IMR-90 (cell line): ENCODE results near the gene FLT1. TPM values are rescaled to one million over a fixed set of nuclear protein-coding genes. Genes with fewer than 3 reads are reported as not detected.

Source experiments
- ATAC-seq: fragments of 200-7000 bp; cut with Tn5 transposase; 2 replicates; pipeline ENCODE4 v1.9.1; 2020; ENCODE audit warnings: low read depth, mild to moderate bottlenecking, moderate library complexity
- BruUV-seq: library from RNA; stranded (reverse); fragments of 400-500 nt; replicated peaks from 2 replicates; lab custom pipeline; 2021; lab: Mats Ljungman, UMichigan
- CTCF ChIA-PET: fragments of 300-600 bp; formaldehyde crosslinking; extraction: SDS; loops from one replicate; lab custom pipeline; 2021; ENCODE audit warnings: antibody characterized with exemption; lab: Yijun Ruan, JAX
- POLR2A ChIA-PET: fragments of 300-600 bp; sonication (Branson Sonifier 250); formaldehyde crosslinking; loops from one replicate; lab custom pipeline; 2022; ENCODE audit warnings: antibody characterized with exemption; ENCODE audit not compliant: unreplicated experiment; lab: Charles Lee
- DNase-seq: peaks from one replicate; pipeline ENCODE4 v3.0.0; 2013
- H2AFZ ChIP-seq: replicated peaks from 2 replicates; pipeline ENCODE3; 2013; ENCODE audit warnings: low read length, mild to moderate bottlenecking; ENCODE audit not compliant: poor library complexity
- H2AK5ac ChIP-seq: 2 replicates; pipeline ENCODE4 v1.6.1; 2013; ENCODE audit warnings: low read depth, low read length, inconsistent platforms
- H2AK9ac ChIP-seq: replicated peaks from 2 replicates; pipeline ENCODE3; 2013; ENCODE audit warnings: mild to moderate bottlenecking, low read depth, low read length, moderate library complexity; ENCODE audit not compliant: poor library complexity
- H2BK120ac ChIP-seq: 2 replicates; pipeline ENCODE4 v1.6.1; 2013; ENCODE audit warnings: low read depth, low read length, inconsistent platforms
- H2BK15ac ChIP-seq: 3 replicates; pipeline ENCODE4 v1.6.1; 2013; ENCODE audit warnings: low read depth, low read length, inconsistent platforms
- H2BK20ac ChIP-seq: 2 replicates; pipeline ENCODE4 v1.6.1; 2013; ENCODE audit warnings: low read depth, mild to moderate bottlenecking, inconsistent platforms, low read length, moderate library complexity
- H2BK5ac ChIP-seq: 2 replicates; pipeline ENCODE4 v1.6.1; 2013; ENCODE audit warnings: mild to moderate bottlenecking, low read depth, low read length, inconsistent platforms; ENCODE audit not compliant: poor library complexity, severe bottlenecking
- H3K14ac ChIP-seq: replicated peaks from 2 replicates; pipeline ENCODE4 v1.6.1; 2013; ENCODE audit warnings: low read depth, low read length, inconsistent platforms
- H3K18ac ChIP-seq: 2 replicates; pipeline ENCODE4 v1.6.1; 2013; ENCODE audit warnings: low read depth, low read length, control low read depth
- H3K23ac ChIP-seq: 2 replicates; pipeline ENCODE4 v1.6.1; 2013; ENCODE audit warnings: low read depth, low read length, inconsistent platforms
- H3K27ac ChIP-seq: 2 replicates; pipeline ENCODE4 v1.5.1; 2013; ENCODE audit warnings: mild to moderate bottlenecking, control low read depth, low read length; ENCODE audit not compliant: insufficient read depth
- H3K27me3 ChIP-seq: 2 replicates; pipeline ENCODE4 v1.6.1; 2013; ENCODE audit warnings: low read length; ENCODE audit not compliant: control insufficient read depth, insufficient read depth
- H3K36me3 ChIP-seq: 2 replicates; pipeline ENCODE4 v1.6.1; 2013; ENCODE audit warnings: low read length, mixed read lengths; ENCODE audit not compliant: control insufficient read depth, insufficient read depth
- H3K4ac ChIP-seq: 2 replicates; pipeline ENCODE4 v1.6.1; 2013; ENCODE audit warnings: low read depth, low read length, inconsistent platforms
- H3K4me1 ChIP-seq: 2 replicates; pipeline ENCODE4 v1.6.1; 2013; ENCODE audit warnings: low read length, mixed read lengths; ENCODE audit not compliant: control insufficient read depth, insufficient read depth
- H3K4me2 ChIP-seq: 2 replicates; pipeline ENCODE4 v1.6.1; 2013; ENCODE audit warnings: low read depth, mild to moderate bottlenecking, control low read depth, low read length, moderate library complexity
- H3K4me3 ChIP-seq: 2 replicates; pipeline ENCODE4 v1.5.1; 2013; ENCODE audit warnings: low read depth, mild to moderate bottlenecking, control low read depth, low read length, moderate library complexity; ENCODE audit not compliant: insufficient read depth
- H3K56ac ChIP-seq: 2 replicates; pipeline ENCODE4 v1.6.1; 2013; ENCODE audit warnings: low read length, inconsistent platforms; ENCODE audit not compliant: insufficient read depth; ENCODE audit errors: extremely low read depth
- H3K79me1 ChIP-seq, 2 experiments: 2 replicates each; pipeline ENCODE4 v1.6.1; 2013; ENCODE audit warnings: low read length in 2 of 2, inconsistent platforms in 1 of 2, low read depth in 1 of 2
- H3K9ac ChIP-seq: 2 replicates; pipeline ENCODE4 v1.6.1; 2013; ENCODE audit warnings: low read depth, low read length, control low read depth
- H3K9me1 ChIP-seq: 2 replicates; pipeline ENCODE4 v1.6.1; 2013; ENCODE audit warnings: low read length, inconsistent platforms; ENCODE audit not compliant: insufficient read depth
- H3K9me3 ChIP-seq: 2 replicates; pipeline ENCODE4 v1.6.1; 2013; ENCODE audit warnings: low read length; ENCODE audit not compliant: control insufficient read depth, insufficient read depth
- H4K20me1 ChIP-seq: 2 replicates; pipeline ENCODE4 v1.6.1; 2013; ENCODE audit warnings: low read length, inconsistent platforms; ENCODE audit not compliant: insufficient read depth
- H4K5ac ChIP-seq: 2 replicates; pipeline ENCODE4 v1.6.1; 2013; ENCODE audit warnings: mild to moderate bottlenecking, low read depth, low read length, control low read depth
- H4K8ac ChIP-seq, 2 experiments: 2 replicates each; pipeline ENCODE4 v1.6.1; 2013; ENCODE audit warnings: low read depth in 2 of 2, low read length in 2 of 2, control low read depth in 1 of 2, inconsistent platforms in 1 of 2
- H4K91ac ChIP-seq: 2 replicates; pipeline ENCODE4 v1.6.1; 2013; ENCODE audit warnings: low read depth, low read length, inconsistent platforms; ENCODE audit not compliant: insufficient read depth
- BHLHE40 ChIP-seq: fragments of 150-350 bp; IDR thresholded peaks from 2 replicates; pipeline ENCODE4 v1.6.1; 2016; ENCODE audit warnings: mild to moderate bottlenecking, low read depth, low read length
- POLR2A ChIP-seq: IDR thresholded peaks from 2 replicates; pipeline ENCODE4 v1.6.1; 2012; ENCODE audit warnings: mild to moderate bottlenecking, low read depth, low read length
- WGBS, 2 experiments: methylation state at CpG; one replicate each; pipeline versions ENCODE4 v1.1.5 to v1.1.7; 2013; ENCODE audit warnings: missing lambda C conversion rate in 2 of 2; ENCODE audit not compliant: insufficient read length in 1 of 2; ENCODE audit errors: extremely low coverage in 2 of 2; 5-methylcytosine and 5-hydroxymethylcytosine counted together
- dilution Hi-C: fragments of 300-500 bp; cut with HindIII; formaldehyde crosslinking; loops from one replicate; pipeline ENCODE4 v1.14.3; 2018; ENCODE audit warnings: low sequenced_read_pairs; ENCODE audit not compliant: unreplicated experiment
- in situ Hi-C: fragments of 300-500 bp; cut with MboI; formaldehyde crosslinking; loops from 3 replicates; pipeline ENCODE4 v1.14.3; 2019; ENCODE audit warnings: low sequenced_read_pairs, inconsistent platforms, mixed read lengths
- intact Hi-C: fragments of 100-400 bp; cut with micrococcal nuclease; formaldehyde crosslinking; loops from 2 replicates; pipeline ENCODE4 v1.10.0; 2022
- polyA plus RNA-seq, 3 experiments: library from polyadenylated mRNA; depleted of rRNA; stranded (reverse); fragments of >200 nt; gene quantifications; 2 replicates each; pipeline ENCODE4 v1.2.3, GENCODE V29; 2012; ENCODE audit warnings: low replicate concordance in 1 of 3
- total RNA-seq: library from RNA; depleted of rRNA; stranded (reverse); fragments of >200 nt; gene quantifications from 2 replicates; pipeline ENCODE4 v1.2.3, GENCODE V29; 2012

Gene FLT1
- total and polyA plus RNA-seq, 2 of the 4 experiments (the other 2 are of a cell fraction): 4.5 to 10.4 TPM

- CTCF ChIA-PET: no interaction called here
- H3K4me1 ChIP-seq: peaks cover 2% of the 10 kb centered on the region; the same call in 1 of the 2 replicates
- intact Hi-C loops: loop anchor here (2.0 to 5.0 kb wide), 4 partner anchors 156 to 338 kb away; partner anchors contain the start of genes FLT1, PAN3 and POMP
- in situ Hi-C loops: loop anchor here (5.0 to 10.0 kb wide), 2 partner anchors 321 to 474 kb away; no protein-coding TSS in a partner anchor
- H3K27me3 ChIP-seq: peaks cover 5% of the 10 kb centered on the region; the same call in 1 of the 2 replicates
- peak; percentile 84 for DNase-seq
- H3K18ac ChIP-seq: no peak overlapping the region
- no peaks in the 10 kb centered on the region for H3K79me1 ChIP-seq
- no peak overlapping the region for H4K91ac ChIP-seq
- H2AFZ ChIP-seq: no peak overlapping the region
- TF ChIP-seq POLR2A (no peak), BHLHE40 (peak; percentile 88)
- no peak overlapping the region for H4K8ac ChIP-seq
- no peak overlapping the region for H2AK5ac ChIP-seq
- no peak overlapping the region for H2BK15ac ChIP-seq
- WGBS, 2 experiments: 75% methylated on average over 1 of the region's 11 CpGs; no CpG with 5 or more reads in 1 of the 2 experiments
- H3K9me3 ChIP-seq: no peaks in the 10 kb centered on the region
- peak overlapping the region; percentile 5 for H2AK9ac ChIP-seq
- no peak overlapping the region; the same call in 1 of the 2 replicates for H3K4me2 ChIP-seq
- peaks cover 5% of the 10 kb centered on the region; the same call in 1 of the 2 replicates for H4K20me1 ChIP-seq
- H3K14ac ChIP-seq: no peak overlapping the region
- no peak overlapping the region for H3K4me3 ChIP-seq
- H3K23ac ChIP-seq: no peak overlapping the region
- no peak overlapping the region for H2BK20ac ChIP-seq
- H3K4ac ChIP-seq: no peak overlapping the region
- H2BK120ac ChIP-seq: no peak overlapping the region
- H3K9me1 ChIP-seq: no peaks in the 10 kb centered on the region; the same call in 1 of the 2 replicates
- no peak overlapping the region for H3K27ac ChIP-seq
- no peaks in the 10 kb centered on the region for H3K36me3 ChIP-seq
- BruUV-seq: no TSS peak
- no peak overlapping the region for H3K9ac ChIP-seq
- ATAC-seq: peak; percentile 83
- no peak overlapping the region for H2BK5ac ChIP-seq
- dilution Hi-C loops: no loop called here
- H3K56ac ChIP-seq: no peak overlapping the region
- POLR2A ChIA-PET: no interaction called here
- H4K5ac ChIP-seq: no peak overlapping the region
Measured at GRCh38 chr13:28320884-28321574, 173.9 kb downstream of the FLT1 start.
